HL-60/S4 (cell line): ENCODE data around the gene ITGB1BP1.

Source experiments
- in situ Hi-C: fragments of 300-500 bp; cut with MboI; formaldehyde crosslinking; loops from 2 replicates; pipeline ENCODE4 v1.14.3; 2022; ENCODE audit warnings: low sequenced_read_pairs

The ITGB1BP1 gene, protein sequence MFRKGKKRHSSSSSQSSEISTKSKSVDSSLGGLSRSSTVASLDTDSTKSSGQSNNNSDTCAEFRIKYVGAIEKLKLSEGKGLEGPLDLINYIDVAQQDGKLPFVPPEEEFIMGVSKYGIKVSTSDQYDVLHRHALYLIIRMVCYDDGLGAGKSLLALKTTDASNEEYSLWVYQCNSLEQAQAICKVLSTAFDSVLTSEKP

DNA sequence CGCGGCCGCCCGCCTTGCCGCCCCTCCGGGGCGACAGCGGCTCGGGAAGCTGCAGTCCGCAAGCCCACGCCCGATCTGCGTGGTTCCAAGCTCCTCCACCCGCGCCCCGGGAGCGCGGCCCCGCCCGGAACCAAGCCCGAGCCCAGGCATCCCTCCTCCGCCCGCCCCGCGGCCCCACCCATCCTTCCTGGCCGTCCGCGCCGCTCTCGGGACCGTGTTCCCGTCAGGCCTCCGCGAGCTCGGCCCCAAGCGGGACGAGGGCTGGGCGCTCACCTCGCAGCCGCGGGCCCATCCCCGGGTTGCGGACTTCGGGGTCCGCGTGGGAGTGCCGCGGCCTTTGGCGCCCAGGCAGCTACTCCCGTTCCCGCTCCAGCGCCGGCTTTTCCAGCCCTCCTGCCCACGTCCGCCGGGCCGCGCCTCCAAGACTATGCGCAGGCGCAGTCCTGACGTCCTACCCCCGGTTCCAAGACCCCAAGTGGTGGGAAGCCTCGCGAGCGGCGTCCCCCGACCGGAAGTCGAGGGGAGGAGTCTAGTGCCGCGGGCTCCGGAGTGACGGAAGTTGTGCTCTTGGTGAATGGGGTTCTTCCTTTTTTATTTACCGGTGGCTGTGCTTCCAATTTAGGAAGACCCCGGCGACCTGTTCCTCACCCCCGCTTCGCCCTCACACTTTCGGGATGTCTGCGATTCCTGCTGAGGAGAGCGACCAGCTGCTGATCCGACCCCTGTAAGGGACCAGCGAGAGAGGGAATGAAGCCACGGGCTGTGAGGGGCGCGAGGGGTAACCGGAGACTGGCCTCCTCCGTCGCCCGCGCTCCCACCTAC lies at the start of gene ITGB1BP1, which contains the start of gene CPSF3:
ITGB1BP1 (minus strand) TSS at position 429 of the 822 bp plus-strand sequence. CDS start 4,831 bp downstream, outside the sequence.
CPSF3 (plus strand) TSS at position 555 of the 822 bp plus-strand sequence; CDS start at position 675, 120 bp downstream.
- in situ Hi-C loops, result no loop called here

DNA sequence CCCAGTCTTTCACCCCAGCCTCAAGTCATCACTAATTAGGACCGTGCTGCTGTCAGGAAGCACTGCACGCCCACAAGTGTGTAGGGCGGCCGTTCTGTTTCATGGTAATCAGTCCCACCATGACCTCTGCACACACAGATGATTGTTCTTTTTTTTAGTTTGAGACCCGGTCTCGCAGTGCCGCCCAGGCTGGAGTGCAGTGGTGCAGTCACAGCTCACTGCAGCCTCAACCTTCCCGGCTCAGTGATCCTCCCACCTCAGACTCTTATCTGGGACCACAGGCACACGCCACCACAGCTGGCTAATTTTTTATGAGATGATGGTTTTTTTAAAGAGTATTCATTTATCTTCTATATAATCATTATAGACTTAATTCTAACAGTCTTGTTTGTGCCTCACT lies 49.2 kb upstream of the ITGB1BP1 start:
- in situ Hi-C loops, result no loop called here

DNA sequence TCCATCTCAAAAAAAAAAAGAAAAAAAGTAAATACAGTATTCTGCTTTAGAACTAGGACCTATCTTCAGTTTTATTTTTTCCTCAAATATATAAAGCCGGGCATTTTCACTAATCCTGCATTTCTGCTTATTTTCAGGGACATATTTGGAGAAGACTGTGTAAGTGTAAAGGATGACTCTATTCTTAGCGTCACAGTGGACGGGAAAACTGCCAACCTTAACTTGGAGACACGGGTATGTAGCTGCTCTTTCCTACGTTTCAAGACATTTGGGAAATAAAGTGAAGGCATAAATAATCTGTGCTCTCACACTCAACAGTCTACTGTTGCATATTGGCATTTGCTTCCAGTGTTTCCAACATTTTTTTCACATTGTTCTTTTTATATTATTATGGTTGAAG lies 47.9 kb upstream of the ITGB1BP1 start:
- in situ Hi-C loops, result no loop called here

DNA sequence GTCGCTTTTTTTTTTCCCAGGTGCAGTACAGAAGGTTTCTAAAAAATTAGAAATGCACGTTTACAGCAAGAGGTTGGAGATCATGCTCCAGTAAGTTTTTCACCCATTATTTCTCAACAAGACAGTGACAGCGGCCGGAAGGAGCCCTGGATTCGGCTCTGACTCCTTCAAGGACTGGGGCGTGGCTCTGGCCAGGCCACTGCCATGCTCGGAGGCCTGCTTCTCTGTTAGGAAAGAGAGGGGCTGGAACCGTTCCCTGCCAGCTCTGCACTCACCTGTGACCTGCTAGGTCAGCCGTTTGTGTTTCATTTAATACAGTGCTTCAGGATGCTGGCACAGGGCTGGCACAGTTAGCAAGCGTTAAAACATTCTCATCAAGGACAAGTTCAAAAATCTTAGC lies 44.4 kb upstream of the ITGB1BP1 start:
- in situ Hi-C loops, result no loop called here

DNA sequence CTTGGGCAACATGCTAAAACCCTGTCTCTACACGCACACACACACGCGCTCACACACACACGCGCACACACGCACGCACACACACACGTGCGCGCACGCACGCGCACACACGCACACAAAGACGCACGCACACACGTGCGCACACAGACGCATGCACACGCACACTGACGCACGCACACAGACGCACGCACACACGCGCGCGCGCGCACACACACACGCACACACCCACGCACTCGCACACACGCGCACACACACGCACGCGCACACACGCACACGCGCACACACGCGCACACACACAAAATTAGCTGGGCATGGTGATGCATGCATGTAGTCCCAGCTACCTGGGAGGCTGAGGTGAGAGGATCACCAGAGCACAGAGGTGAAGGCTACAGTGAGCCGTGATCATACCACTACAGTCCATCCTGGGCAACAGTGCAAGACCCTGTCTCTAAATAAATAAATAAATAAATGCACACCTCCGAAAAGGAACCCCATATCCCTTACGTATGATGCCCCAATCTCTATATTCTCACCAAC lies 42.9 kb upstream of the ITGB1BP1 start:
- in situ Hi-C loops, result no loop called here

DNA sequence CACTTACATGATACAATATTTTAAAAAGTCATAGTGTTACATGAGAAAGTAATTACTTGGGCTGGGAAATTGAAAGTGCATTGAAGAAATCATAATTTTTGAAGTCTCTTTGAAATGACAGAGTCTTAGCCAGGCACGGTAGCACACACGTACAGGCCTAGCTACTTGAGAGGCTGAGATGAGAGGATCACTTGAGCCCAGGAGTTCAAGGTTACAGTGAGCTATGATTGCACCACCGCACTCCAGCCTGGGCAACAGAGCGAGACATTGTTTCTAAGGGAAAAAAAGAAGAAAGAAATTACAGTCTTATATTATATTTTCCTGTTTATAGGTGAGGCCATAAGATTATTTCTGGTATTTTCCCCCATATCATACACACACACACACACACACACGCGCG lies 41.8 kb upstream of the ITGB1BP1 start:
- in situ Hi-C loops, result no loop called here

DNA sequence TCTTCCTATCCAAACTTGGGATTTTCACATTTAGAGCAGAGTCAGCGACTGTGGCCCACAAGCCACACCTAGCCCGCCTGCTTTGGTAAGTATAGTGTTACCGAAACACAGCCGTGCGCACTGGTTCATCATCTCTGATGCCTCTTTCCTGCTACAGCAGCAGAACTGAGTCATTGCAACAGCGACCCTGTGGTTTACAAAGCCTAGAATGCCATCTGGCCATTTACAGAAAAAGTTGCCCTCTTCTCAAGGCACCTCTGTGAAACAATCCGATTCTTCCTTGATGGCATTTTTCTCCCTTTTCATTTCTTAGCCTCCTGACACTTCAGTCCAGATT lies 40.3 kb upstream of the ITGB1BP1 start:
- in situ Hi-C loops, result no loop called here

DNA sequence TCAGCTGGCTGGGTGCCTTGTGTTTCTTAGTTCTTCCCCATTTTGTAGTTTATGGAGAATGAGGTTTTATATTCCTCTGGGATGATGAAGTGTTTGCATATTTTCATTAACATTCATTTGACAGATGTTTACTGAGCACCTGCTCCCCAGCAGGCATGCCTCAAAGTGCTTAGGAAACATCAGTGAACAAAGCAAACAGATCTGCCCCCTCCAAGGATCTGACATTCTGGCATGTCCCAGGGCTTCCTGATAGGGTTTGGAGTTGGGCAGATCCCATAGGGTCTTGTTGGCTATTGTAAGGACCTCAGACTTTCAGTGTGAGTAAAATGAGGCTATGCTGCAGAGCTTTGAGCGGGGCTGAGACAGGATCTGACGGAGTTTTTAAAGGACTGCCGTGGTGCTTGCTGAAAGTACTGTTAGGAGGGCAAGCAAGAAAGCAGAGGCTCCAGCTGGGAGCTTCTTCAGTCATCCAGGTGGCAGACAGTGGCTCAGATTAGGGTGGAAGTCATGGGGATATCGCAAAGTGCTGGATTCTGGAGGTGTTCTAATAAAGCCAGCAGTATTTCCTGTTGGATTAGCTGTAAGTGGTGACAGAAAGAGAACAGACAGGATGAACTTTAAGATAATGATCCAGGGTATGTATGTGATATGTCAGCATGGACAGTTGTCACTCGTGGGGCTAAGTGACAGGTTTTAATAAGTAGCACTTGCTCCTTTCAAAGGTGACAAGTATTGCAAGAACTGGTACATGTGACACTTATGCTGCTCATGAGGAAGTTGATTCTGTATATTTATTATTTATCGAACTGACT lies 39.8 kb upstream of the ITGB1BP1 start:
- in situ Hi-C loops, result no loop called here

DNA sequence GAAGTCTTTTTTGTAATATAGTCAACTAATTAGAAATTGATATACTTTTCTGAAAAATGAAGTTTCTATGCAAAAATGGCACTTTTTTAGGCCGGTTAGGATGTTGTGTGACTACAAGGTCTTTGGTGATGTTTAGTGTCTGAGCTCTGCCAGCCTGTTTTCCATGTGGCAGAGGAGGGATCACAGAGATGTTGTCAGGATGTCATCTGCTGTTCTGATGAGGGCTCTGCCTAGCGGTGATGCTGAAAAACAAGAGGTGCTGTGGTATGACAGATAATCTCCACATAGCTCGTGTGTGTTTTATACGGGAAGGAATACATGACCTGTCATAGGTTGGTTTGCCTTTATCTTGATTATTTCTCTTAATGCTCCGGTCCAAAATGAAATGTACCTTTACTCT lies 39.0 kb upstream of the ITGB1BP1 start:
- in situ Hi-C loops, result no loop called here

DNA sequence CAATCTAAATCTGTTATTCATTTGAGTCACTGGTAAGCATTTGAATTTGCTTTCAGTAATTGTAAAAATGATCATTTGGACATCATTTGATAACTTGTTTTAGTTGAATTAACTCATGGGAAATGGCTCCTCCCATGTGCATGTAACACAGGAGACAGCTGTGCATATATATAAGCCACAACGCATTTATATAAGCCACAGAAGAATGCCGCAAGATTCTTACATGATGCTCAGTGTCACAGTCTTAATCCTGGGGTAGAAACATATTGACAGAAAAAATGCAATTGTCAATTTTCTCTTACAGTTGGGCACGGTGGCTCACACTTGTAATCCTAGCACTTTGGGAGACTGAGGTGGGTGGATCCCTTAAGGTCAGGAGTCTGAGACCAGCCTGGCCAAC lies 37.8 kb upstream of the ITGB1BP1 start:
- in situ Hi-C loops, result no loop called here

DNA sequence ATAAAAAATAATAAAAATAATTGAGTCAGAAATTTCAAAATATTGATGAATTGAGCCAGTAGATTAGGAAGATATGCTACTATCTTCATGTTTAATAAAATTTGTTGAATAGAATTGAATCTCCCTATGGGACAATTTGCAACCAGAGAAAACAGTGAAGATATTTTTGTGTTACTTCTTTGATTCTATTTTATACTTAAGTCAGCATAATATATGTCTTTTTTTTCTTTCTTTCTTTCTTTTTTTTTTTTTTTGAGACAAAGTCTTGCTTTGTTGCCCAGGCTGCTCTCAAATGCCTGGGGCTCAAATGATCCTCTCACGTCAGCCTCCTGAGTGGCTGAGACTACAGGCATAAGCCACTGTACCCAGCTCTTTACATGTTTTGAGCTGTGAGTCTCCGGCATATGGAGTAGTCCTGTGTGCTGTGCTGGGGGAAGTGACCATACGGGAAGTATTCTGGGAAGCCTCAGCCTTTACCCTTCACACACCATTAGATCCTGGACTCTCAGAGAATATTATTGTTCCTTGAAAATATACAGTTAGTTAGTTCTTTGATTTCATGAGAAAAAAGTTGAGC lies 37.2 kb upstream of the ITGB1BP1 start:
- in situ Hi-C loops, result no loop called here

DNA sequence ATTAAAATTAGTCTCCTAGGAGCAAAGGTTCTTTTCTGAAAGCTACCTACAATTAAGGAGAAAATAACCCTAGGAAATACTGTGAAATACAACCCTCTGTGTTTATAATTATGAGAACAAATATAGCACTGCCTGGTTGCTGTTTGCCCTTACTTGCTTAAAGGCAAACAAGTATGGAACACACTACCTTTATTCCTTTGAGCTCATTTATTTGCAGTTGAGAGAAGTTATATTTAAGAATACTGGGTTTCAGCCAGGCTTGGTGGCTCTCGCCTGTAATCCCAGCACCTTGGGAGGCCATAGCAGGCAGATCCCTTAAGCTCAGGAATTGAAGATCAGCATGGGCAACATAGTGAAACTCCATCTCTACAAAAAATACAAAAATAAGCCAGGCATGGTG lies 27.9 kb upstream of the ITGB1BP1 start:
- in situ Hi-C loops, result no loop called here

DNA sequence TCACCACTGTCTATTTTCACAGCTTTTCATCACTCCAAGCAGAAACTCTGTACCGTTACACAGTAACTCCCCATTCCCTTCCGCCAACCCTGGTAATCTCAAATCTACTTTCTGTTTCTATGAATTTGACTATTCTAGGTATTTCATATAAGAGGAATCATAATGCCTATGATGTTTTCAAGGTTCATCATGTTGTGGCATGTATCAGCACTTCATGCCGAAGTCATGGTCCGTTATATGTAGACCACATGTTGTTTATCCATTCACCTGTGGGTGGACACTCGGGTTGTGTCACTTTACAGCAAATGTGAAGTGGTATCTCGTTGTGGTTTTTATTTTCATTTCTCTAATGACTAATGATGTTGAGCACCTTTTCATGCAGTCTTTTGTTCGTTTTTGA lies 21.8 kb upstream of the ITGB1BP1 start:
- in situ Hi-C loops, result no loop called here

DNA sequence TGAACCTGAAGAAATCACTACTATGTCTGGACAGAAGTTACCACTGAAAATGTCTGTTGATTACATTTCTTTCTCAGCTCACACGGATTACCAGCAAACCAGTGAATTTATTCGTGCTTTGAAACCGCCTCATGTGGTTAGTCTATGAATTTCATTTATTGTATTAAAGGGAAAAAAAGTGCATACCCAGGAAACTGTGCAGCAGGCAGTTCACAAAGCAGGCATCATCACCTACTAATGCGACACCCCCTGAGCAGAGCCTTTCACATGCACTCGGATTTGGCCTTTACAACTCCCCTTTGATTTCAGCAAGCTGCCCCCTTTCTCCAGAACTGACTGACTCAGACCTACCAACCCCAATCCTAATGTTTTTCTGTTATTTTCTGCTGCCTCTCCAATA lies 20.2 kb upstream of the ITGB1BP1 start:
- in situ Hi-C loops, result no loop called here

DNA sequence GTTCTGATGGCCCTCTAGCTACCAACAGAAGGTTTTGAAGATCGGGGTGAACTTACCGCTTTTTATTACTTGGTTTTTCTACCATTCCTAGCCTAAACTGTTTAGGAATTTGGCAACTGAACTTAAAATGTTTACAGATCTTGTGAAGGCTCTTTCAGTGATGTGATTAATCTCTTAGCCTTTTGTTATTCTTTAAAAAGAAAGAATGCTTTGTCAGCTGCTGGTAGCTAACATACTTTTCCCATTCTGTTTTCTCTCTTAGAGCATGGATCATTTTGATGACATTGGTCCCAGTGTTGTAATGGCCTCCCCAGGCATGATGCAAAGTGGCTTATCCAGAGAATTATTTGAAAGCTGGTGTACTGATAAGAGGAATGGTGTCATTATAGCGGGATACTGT lies 18.2 kb upstream of the ITGB1BP1 start:
- in situ Hi-C loops, result no loop called here

DNA sequence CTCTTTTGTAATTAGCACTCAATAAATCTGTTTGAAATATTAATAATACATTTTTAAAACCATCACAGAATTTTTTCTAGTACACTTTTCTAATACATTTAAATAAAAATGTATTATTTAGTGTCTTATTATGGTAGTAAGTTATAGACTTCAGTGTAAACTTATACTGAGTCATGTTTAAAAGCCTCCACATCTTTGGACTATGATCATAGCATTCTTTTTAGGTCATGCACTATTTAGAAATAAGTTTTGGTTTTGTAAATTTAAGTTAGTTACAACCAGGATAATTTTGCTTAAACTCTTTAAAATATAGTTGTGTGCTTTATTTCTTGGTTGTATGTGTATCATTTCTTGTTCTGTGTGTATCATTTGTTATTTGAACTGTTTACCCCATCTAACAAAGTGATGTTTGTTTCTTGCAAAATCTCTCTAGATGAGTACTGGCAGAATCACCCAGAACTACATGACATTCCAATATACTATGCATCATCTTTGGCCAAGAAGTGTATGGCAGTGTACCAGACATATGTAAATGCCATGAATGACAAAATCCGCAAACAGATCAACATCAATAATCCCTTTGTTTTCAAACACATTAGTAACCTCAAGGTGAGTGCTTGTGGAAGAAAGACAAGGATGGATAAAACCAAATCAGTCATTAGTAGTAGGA lies 16.9 kb upstream of the ITGB1BP1 start:
- in situ Hi-C loops, result no loop called here

DNA sequence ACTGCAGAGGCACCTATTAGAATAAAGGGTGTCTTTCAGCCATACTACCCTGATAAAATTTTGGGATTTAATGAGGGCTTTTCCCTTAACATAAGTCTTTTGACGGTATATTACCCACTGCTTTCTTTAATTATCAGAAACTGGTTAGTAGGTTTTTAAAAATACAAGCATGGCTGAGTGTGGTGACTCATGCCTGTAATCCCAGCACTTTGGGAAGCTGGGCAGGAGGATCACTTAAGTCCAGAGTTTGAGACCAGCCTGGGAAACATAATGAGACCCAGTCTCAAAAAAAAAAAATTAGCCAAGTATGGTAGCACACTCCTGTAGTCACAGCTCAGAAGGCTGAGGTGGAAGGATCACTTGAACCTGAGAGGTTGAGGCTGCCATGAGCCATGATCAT lies 16.2 kb upstream of the ITGB1BP1 start:
- in situ Hi-C loops, result no loop called here

DNA sequence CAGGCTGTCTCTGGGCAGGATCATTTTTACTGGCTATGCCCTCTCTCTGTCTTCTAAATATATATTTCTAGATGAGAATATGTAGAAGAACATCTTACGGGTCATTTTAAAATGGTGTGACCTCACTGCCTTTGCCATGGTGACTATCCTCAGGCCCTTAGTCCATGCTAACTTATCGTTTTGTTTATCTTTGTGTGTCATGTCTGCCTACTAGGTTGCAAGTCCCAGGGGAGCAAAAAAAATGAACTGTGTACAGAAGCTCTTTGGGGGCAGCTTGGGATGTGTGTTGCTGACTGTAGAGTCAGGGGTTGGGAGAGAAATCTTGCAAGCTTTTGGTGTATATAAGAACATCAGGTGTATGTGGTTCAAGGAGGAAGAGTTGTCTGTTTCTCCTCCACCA lies 11.2 kb upstream of the ITGB1BP1 start:
- in situ Hi-C loops, result no loop called here

DNA sequence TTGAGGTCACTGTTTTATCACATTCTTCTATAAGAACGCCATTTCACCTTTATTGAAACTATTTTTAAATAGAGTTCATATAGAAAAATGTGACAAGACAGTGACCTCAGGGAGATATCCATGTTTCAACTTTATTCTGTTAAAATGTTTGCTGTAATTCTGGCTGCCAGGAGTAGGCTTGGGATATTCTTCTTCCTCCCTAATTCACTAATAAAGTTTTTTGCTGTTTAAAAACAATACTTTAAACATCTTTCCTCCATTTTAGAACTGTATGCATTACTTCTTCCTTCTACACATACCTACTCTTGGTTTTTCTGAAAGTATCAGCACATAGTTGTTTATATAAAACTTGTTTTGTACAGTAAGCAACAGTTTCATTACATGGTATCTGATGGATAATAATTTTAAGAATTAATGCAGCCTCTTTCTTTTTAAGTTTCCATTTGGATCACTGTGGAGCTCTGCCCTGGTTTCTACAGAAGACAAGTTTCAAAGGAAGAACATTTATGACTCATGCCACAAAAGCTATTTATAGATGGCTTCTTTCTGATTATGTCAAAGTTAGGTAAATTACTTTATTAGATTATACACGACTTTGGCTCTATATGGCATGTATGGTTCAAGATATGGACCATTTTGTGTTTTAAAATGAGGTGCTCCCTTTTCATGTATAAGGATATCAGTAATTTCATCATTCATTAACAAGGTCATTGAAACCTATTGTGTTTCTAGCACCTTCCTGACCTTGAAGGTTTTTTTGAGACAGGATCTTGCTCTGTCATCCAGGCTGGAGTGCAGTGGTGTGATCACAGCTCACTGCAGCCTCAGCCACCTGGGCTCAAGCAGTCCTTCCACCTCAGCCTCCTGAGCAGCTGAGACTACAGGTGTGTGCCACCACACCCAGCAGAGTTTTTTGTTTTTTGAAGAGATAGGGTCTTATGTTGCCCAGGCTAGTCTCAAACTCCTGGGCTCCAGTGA lies 7.3 kb upstream of the ITGB1BP1 start:
- in situ Hi-C loops, result no loop called here
